CD4-positive, alpha-beta T cell treated with Interleukin-4 for 4 hours (primary cell): ENCODE data around the gene VIPR1.

Experiments used
- DNase-seq: peaks from one replicate; pipeline ENCODE4 v3.0.0-alpha.2; 2020

Gene VIPR1

DNA sequence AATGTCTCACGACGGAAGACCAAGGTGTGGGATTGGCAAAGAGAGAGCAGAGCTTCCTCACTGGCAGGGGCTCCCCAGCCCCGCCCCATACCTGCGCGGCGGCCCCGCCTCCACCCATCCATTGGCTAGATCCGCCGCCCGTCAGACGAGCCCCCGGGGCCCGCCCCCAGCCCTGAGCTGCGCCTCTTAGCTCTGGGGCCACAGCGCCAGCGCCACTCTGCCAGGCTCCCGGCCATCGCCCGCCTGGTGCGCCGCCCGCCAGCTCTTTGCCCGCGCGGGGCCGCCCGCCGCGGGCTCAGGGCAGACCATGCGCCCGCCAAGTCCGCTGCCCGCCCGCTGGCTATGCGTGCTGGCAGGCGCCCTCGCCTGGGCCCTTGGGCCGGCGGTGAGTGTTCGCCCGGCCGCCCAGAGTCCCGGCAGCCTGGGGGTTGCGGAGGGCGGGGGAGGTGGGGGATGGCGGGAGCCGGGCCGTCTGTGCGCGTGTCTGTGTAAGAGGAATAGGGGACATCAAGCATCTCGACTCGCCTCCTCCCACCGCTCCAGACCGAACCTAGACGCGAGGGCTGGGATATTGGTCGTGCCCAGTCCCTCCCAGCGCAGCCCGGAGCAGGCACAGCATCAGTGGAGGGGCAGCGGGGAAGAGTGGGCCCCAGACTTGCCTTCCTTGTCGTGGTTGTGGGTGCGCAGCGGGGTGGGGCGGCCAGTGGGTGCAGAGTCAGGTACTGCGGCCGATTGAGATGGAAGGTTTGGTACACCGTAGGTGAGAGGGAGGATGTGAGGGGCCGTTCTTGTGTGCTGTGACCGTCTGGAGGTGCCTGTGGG is at the start of gene VIPR1:
TSS of gene VIPR1 (plus strand) at position 215 of the 822 bp plus-strand sequence. CDS start at position 308, 93 bp downstream.
- peak; percentile 90 for DNase-seq

DNA sequence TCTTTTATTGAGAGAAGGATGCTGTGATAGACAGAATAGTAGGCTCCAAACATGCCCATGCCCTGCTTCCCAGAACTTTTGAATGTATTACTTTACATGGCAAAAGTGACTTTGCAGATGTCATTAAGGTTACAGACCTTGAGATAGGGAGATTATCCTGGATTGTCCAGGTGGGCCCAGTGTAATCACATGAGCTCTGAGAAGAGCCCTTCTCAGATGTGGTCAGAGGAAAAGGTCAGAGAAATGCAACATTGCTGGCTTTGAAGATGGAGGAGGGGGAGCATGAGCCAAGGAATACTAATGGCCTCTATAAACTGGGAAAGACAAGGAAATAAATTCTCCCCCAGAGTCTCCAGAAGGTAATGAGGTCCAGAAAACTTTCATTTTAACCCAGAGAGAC is 46.2 kb upstream of the VIPR1 start:
- no peak for DNase-seq

DNA sequence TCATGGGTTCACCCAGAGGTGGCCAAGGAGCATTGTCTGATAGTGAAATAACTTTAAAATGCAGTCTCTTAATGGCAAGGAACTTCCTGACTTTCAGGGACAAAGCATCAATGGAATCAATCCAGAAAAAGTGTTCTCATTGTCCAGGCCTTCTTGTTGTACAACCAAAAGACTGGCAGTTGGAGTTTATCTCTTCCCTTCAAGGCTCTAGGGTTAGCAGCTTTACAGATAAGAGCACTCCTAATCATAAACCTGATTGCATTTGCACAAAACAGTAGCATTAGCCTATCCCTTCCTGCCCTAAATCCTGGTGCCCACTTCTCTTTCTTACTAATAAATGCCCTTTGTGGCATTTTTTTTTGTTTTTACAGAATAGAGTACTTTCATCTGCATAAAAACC is 43.3 kb upstream of the VIPR1 start:
- DNase-seq = no peak

GRCh38 chr3:42461762-42462161 is 40.7 kb upstream of the VIPR1 start:
- no peak for DNase-seq

DNA sequence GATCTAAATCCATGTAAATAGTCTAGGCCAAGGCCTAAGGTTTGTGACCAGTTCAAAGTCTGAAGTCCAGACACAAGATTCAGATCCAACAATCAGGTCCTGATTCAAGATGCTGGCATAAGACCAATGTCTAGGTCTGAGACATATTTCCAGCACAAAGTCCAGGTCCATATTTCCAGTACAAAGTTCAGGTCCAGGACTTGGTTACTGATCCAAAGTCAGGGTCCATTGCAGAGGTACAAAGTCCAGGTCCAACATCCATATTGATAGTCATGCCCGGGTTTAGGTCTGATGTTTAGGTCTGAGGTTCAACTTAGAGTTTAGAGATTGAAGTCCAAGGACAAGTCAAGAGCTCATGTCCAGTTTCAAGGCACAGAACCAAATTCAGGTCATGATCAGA is 39.4 kb upstream of the VIPR1 start:
- DNase-seq = no peak

DNA sequence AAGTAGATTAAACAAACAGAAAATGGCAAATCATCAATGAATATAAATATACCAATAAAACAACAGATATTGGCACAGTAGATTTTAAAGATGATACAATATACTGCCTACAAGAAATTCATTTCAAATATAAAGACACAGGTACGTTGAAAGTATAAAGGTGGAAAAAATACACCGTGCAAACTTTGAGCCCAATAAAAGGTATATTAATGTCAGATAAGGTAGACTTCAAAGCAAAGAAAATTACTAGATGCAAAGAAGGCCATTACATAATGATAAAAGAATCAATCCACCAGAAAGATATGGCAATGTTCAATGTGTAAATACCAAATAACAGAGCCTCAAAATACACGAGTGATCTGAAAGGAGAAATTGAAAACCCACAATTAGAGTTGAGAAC is 34.3 kb upstream of the VIPR1 start:
- no peak for DNase-seq

- DNase-seq = no peak
These were observed 29.9 kb upstream of the VIPR1 start for GRCh38 chr3:42472555-42472954.

- no peak for DNase-seq
These were observed 29.1 kb upstream of the VIPR1 start for GRCh38 chr3:42473083-42473932.

- DNase-seq = no peak
These were observed 26.0 kb upstream of the VIPR1 start for GRCh38 chr3:42476225-42477125.

GRCh38 chr3:42477696-42478095 is 24.7 kb upstream of the VIPR1 start:
- no peak for DNase-seq

GRCh38 chr3:42478830-42479229 is 23.6 kb upstream of the VIPR1 start:
- no peak for DNase-seq

DNA sequence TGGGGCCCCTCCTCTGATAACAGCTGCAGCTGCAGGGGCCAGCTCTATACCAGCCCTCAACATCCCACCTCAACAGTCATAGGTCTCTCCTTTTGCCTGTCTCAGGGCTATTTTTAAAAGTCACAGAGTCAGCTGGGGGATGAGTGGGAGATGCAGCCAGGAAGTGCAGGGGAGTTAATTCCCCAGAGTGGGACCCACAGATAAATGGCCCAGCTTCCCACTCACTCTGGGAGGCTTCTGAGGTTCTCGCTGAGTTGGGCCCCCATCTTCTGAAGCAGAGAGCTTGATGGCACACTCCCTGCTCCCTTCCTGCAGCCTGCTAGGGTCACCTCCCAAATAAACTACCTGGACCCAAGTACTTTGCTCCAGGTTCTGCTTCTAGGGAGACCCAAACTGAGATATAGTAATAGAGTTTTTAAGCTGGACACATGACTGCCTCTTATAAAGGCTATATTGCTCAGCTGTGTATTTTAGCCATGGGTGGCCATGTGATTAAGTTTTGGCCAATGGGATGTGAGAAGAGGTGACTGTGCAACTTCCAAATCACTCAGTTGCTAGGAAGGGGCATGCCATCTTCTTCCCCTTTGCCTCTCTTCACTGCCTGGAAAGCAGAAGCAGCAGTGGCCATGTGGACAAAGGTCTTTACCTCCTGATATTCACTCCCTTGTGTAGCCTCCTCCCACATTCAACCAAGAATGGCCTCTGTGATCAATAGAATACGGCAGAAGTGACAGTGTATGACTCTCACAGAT is 15.5 kb upstream of the VIPR1 start:
- DNase-seq = no peak

DNA sequence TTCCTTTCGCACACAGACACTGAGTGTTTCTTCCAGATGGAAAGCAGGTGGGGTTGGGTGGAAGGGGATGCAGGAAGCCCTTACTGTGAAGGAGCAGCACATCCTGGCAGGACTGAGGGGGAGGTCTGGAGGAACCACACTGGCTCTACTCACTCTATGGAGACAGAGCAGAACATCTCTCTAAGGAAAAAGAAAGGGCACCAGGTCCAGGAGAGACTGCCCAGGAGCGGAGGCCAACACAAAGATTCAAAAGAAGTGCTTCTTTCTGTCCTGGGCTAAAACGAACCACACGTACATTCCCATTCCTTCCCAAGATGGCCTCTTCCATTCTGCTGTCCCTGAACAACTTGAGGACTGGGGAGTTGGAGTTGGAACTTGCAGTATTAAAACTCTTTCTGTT is 13.8 kb upstream of the VIPR1 start:
- no peak for DNase-seq

DNA sequence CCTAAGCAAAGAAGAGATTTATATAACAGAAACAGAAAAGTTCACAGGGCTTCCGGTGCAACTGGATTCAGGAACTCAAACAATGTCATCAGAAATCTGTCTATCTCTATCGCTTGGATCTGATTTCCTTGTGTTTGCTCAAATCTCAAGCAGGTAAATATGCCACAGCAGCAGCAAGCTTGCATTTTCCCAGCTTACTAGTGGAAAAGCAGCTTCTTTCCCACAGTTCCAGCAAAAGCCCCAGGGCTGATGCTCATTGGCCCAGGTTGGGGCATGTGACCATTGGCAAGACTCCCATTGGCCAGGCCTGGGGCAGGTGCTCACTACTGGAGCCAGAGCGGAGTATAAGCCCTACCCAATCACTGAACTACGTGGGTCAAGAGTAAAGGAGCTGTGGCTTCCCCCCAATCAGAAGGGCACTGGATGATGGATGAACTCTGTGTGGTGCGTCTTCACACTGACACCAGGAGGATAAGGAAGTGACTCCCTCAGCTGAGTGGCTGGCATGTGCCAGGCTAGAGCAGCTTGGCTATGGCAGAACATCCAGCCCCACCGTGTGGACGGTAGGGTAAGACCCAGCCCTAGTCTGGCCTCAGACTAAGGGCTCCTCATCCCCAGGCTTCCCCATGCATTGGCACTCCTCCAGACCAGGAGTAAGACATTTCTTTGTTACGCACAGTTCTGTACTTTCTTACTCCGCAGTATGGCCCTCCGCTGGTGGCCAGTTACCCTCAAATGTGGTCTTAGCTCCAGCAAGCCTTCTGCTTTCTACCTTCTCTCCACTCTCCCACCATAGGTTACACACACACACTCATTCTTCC is 13.1 kb upstream of the VIPR1 start:
- DNase-seq = no peak

GRCh38 chr3:42489937-42490227 is 12.6 kb upstream of the VIPR1 start:
- DNase-seq = no peak

DNA sequence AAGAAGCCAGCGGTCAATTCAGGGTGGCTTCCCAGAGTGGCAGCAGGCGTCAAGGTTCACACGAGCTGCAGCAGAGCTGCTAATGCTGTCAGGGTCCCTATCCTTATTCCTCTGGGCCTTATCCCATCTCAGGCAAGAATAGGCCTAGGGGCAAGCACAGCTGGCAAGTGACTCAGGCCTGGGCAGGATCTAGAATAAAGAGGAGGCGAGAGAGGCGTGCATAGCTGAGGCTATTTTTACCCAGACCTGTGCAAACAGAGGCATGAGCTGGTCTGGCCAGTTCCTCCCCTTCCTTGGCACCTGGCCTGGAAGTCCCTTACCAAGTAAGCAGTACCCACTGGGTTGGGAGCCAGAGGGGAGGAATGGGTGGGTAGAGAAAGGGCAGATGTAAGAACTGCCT is 12.2 kb upstream of the VIPR1 start:
- no peak for DNase-seq

DNA sequence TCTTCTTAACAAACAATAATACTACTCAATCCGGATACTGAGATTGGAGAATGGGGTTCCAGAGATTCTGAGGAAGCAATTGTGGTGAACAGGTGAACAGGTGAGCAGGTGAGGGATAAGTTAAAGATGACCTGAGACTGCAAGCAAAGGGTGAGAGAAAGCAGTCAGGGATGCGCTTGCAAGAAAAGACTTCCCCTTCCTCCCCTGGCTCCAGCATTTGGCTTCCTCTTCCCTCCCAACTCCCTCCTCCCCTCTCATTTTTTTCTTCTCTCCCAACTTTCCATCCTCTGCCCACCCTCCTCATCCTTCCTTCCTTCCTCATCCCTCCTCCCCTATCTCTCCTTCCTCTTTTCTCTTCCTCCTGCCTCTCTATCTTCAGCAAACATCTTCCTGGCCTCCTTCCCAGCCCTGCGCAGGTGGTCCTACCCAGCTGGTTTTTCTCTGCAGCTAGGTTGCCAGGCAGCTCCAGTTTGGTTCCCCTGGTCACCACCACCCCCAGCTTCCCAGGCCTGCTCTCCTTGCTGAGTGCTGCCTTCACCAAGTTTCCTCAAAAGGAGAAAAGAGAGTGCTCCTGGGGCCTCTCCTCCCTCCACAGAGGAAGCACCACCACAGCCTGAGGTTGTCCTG is 10.4 kb upstream of the VIPR1 start:
- DNase-seq = no peak

GRCh38 chr3:42492508-42493080 is 9.8 kb upstream of the VIPR1 start:
- no peak for DNase-seq

DNA sequence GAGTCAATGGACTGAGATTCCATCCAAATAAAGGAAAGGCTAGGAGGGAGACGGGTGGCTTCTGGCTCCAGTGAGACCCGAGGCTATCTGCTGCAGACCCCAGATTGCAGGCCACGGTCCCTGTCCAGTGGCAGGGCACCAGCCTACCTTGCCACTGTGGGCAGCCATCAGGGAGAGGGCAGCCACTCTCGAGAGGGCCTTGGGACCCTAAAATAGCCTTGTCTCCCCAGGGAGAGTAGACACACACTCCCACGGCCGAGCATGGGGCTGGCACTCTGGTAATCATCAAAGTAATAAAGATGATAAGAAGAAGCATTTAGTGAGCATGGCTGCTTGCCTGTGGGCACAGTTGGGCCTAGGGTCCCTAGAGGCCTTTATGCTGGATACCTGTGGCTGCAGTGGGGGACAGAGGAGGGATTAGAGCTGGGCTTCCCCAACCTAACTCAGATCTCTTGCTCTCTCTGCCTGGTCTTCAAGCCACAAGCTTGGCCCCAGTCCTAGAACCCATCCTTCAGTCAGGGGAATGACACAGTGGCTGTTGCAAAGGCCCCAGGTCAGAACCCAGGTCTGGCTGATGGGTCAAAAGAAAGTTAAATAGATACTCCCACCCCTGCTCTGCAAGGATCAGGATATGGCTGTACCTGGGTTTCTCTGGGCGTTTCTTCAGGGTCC is 9.2 kb upstream of the VIPR1 start:
- DNase-seq = no peak

GRCh38 chr3:42493798-42494151 is 8.7 kb upstream of the VIPR1 start:
- no peak for DNase-seq
